Caco-2 (cell line): ENCODE data around the gene STAT3. TPM values are rescaled to one million over a fixed set of nuclear protein-coding genes. Genes with fewer than 3 reads are reported as not detected.

Source experiments
- BruUV-seq: library from RNA; stranded (reverse); fragments of 400-500 nt; replicated peaks from 2 replicates; lab custom pipeline; 2021; lab: Mats Ljungman, UMichigan
- CTCF ChIA-PET: fragments of 300-600 bp; sonication (Branson Sonifier 250); formaldehyde crosslinking; loops from one replicate; lab custom pipeline; 2022; ENCODE audit warnings: antibody characterized with exemption; lab: Charles Lee
- POLR2A ChIA-PET: fragments of 300-600 bp; sonication (Branson Sonifier 250); formaldehyde crosslinking; loops from one replicate; lab custom pipeline; 2022; ENCODE audit warnings: antibody characterized with exemption; lab: Charles Lee
- DNase-seq, 2 experiments: peaks; one replicate each; pipeline versions ENCODE4 v3.0.0 to v3.0.0-alpha.2; 2020 to 2022
- H3K27me3 ChIP-seq: replicated peaks from 2 replicates; pipeline ENCODE4 v1.6.0; 2011; ENCODE audit warnings: low read length; ENCODE audit not compliant: control insufficient read depth, insufficient read depth
- H3K36me3 ChIP-seq: 2 replicates; pipeline ENCODE4 v1.5.1; 2011; ENCODE audit warnings: low read length; ENCODE audit not compliant: control insufficient read depth, insufficient read depth
- H3K4me1 ChIP-seq: fragments of 250-450 bp; sonication (Bioruptor Pico); 2 replicates; pipeline ENCODE4 v1.5.1; 2020; ENCODE audit warnings: mild to moderate bottlenecking
- H3K4me3 ChIP-seq: 2 replicates; pipeline ENCODE4 v1.5.1; 2011; ENCODE audit warnings: low read depth, mild to moderate bottlenecking, control low read depth, low read length
- H3K9me3 ChIP-seq: fragments of 250-450 bp; sonication (Bioruptor Pico); 2 replicates; pipeline ENCODE4 v1.5.1; 2020; ENCODE audit warnings: mild to moderate bottlenecking, moderate library complexity
- H3K27ac Mint-ChIP-seq: one replicate; pipeline ENCODE4 v1.8.0; 2022; ENCODE audit warnings: mixed read lengths; ENCODE audit not compliant: unreplicated experiment
- H3K27me3 Mint-ChIP-seq: one replicate; pipeline ENCODE4 v1.8.0; 2022; ENCODE audit warnings: mixed read lengths; ENCODE audit not compliant: insufficient read depth, unreplicated experiment
- H3K36me3 Mint-ChIP-seq: one replicate; pipeline ENCODE4 v1.8.0; 2022; ENCODE audit warnings: mild to moderate bottlenecking, mixed read lengths; ENCODE audit not compliant: insufficient read depth, unreplicated experiment
- H3K4me1 Mint-ChIP-seq: one replicate; pipeline ENCODE4 v1.8.0; 2022; ENCODE audit warnings: low read depth, mixed read lengths; ENCODE audit not compliant: unreplicated experiment
- H3K4me3 Mint-ChIP-seq: one replicate; pipeline ENCODE4 v1.8.0; 2022; ENCODE audit warnings: mild to moderate bottlenecking, moderate library complexity, mixed read lengths; ENCODE audit not compliant: unreplicated experiment
- H3K9me3 Mint-ChIP-seq: one replicate; pipeline ENCODE4 v1.8.0; 2022; ENCODE audit warnings: mixed read lengths; ENCODE audit not compliant: unreplicated experiment
- intact Hi-C: fragments of 100-400 bp; cut with micrococcal nuclease; formaldehyde crosslinking; loops from one replicate; pipeline ENCODE4 v1.10.0; 2022; ENCODE audit not compliant: unreplicated experiment
- total RNA-seq: library from RNA; stranded (reverse); gene quantifications from 2 replicates; pipeline ENCODE4 v1.2.3, GENCODE V29; 2022
- TF ChIP-seq, protein P1 (sequence below), 2 experiments: fragments of 200-600 bp in 1 of 2; IDR thresholded peaks; 1 replicate in 1 of 2; 2 replicates in 1 of 2; pipeline versions ENCODE4 v1.5.1 to v1.8.0; 2011 to 2022; ENCODE audit warnings: antibody characterized with exemption in 1 of 2, control low read depth in 1 of 2, inconsistent platforms in 1 of 2, low read depth in 1 of 2, low read length in 1 of 2, mild to moderate bottlenecking in 1 of 2, moderate library complexity in 1 of 2; ENCODE audit not compliant: insufficient read depth in 1 of 2, severe bottlenecking in 1 of 2, unreplicated experiment in 1 of 2

STAT3 gene
- total RNA-seq, 1 experiment from 2014 or later = 73.7 TPM

DNA sequence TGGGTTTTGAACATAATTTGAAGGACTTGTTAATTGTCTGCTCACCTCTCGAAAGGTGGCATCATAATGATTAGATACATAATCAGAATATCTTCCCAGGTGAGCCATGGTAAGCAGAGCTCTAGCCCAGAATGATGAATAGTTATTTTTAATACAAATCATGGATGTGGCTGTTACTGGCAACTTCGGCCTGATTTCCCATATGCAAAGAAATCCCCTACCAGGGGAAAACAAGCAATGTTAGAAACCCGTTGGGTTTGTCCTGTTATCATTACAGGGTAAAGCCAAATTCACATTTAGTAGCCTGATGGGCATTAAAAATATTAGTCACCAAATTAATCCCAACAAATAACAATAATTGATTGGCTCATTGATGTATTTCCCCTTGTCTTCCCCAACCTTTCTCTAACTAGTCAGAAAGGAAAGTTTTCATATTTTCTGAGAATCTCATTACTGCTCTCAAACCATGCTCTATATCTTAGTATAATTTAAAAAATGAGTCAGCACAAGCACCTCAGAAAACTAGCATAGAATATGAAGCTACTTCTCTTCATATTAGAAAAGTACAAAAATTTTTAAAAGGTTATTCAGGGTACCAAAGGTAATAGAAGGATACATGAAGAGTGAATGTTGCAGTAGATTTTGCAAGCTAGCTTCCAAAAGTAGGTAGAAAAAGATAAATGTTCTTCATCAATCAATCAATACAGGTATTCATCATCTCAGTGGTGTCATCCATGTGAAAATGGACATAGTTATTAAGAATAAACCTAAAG, 117.0 kb downstream of the STAT3 start:
- Mint-ChIP-seq H3K4me3 (no peak overlapping the region), H3K9me3 (no peaks in the 10 kb centered on the region), H3K27me3 (no peaks in the 10 kb centered on the region), H3K36me3 (no peaks in the 10 kb centered on the region), H3K4me1 (peaks cover 27% of the 10 kb centered on the region), H3K27ac (no peak overlapping the region)
- DNase-seq = no peak
- no peaks in the 10 kb centered on the region for H3K27me3 ChIP-seq
- no peak overlapping the region for H3K4me3 ChIP-seq
- intact Hi-C loops = no loop called here
- TF ChIP-seq, protein P1, sequence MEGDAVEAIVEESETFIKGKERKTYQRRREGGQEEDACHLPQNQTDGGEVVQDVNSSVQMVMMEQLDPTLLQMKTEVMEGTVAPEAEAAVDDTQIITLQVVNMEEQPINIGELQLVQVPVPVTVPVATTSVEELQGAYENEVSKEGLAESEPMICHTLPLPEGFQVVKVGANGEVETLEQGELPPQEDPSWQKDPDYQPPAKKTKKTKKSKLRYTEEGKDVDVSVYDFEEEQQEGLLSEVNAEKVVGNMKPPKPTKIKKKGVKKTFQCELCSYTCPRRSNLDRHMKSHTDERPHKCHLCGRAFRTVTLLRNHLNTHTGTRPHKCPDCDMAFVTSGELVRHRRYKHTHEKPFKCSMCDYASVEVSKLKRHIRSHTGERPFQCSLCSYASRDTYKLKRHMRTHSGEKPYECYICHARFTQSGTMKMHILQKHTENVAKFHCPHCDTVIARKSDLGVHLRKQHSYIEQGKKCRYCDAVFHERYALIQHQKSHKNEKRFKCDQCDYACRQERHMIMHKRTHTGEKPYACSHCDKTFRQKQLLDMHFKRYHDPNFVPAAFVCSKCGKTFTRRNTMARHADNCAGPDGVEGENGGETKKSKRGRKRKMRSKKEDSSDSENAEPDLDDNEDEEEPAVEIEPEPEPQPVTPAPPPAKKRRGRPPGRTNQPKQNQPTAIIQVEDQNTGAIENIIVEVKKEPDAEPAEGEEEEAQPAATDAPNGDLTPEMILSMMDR (IDR thresholded peaks at IDR 0.05; ENCODE audit: insufficient read depth in 1 of 2, low read depth in 1 of 2, low read length in 1 of 2, severe bottlenecking in 1 of 2, unreplicated experiment in 1 of 2) = no peak
- no peaks in the 10 kb centered on the region for H3K9me3 ChIP-seq
- ChIA-PET POLR2A (no interaction called here), CTCF (no interaction called here)
- peaks cover 18% of the 10 kb centered on the region for H3K4me1 ChIP-seq
- H3K36me3 ChIP-seq = no peaks in the 10 kb centered on the region
- BruUV-seq = no TSS peak

DNA sequence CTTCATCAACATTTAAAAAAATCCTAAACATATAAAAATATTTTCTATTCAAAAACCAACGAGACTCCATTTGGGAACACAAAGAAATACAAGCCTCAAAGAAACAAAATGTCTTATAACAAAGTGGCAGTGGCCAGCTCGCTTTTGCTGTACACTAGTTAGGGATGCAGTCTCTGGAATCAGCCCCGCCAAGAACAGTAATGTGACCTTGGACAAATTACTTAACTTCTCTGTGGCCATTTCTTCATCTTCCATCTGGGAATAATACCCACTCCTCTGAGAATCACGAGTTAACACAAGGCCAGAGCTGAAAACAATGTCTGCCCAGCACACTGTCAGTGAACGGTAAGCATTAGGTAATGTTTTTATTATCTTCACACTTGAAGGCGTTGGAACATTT, 117.6 kb downstream of the STAT3 start:
- no peak for DNase-seq
- BruUV-seq = no TSS peak
- Mint-ChIP-seq H3K4me3 (no peak overlapping the region), H3K9me3 (no peaks in the 10 kb centered on the region), H3K27ac (no peak overlapping the region), H3K36me3 (no peaks in the 10 kb centered on the region), H3K4me1 (peaks cover 26% of the 10 kb centered on the region), H3K27me3 (no peaks in the 10 kb centered on the region)
- Histone ChIP-seq H3K36me3 (no peaks in the 10 kb centered on the region), H3K4me3 (no peak overlapping the region), H3K27me3 (no peaks in the 10 kb centered on the region), H3K9me3 (no peaks in the 10 kb centered on the region), H3K4me1 (peaks cover 18% of the 10 kb centered on the region)
- ChIA-PET CTCF (no interaction called here), POLR2A (no interaction called here)
- intact Hi-C loops = no loop called here
- TF ChIP-seq, protein P1 (IDR thresholded peaks at IDR 0.05; ENCODE audit: insufficient read depth in 1 of 2, low read depth in 1 of 2, low read length in 1 of 2, severe bottlenecking in 1 of 2, unreplicated experiment in 1 of 2) = no peak

DNA sequence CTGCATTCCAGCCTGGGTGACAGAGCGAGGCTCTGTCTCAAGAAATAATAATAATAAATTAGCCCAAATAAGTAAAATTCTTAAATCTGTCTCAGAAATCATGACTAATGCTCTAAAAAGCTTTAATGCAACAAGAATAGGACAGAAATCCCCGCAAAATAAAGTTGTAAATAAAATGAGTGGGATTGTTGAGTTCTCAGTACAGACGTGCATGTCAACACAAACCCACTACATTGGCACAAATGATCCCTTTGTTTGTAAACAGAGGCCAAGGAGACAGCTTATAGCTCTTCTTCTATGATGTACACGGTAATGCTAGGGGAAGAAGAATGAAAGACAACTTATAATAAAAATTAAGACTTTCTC, 118.1 kb downstream of the STAT3 start:
- Mint-ChIP-seq H3K36me3 (no peaks in the 10 kb centered on the region), H3K4me3 (no peak overlapping the region), H3K27ac (no peak overlapping the region), H3K4me1 (peaks cover 22% of the 10 kb centered on the region), H3K9me3 (no peaks in the 10 kb centered on the region), H3K27me3 (no peaks in the 10 kb centered on the region)
- intact Hi-C loops = no loop called here
- ChIA-PET CTCF (no interaction called here), POLR2A (no interaction called here)
- Histone ChIP-seq H3K4me1 (peaks cover 15% of the 10 kb centered on the region), H3K9me3 (no peaks in the 10 kb centered on the region), H3K27me3 (no peaks in the 10 kb centered on the region), H3K36me3 (no peaks in the 10 kb centered on the region), H3K4me3 (no peak overlapping the region)
- no peak for DNase-seq
- BruUV-seq = no TSS peak
- TF ChIP-seq, protein P1 (IDR thresholded peaks at IDR 0.05; ENCODE audit: insufficient read depth in 1 of 2, low read depth in 1 of 2, low read length in 1 of 2, severe bottlenecking in 1 of 2, unreplicated experiment in 1 of 2) = no peak
